Upper lobe of left lung (tissue), 4 donors: ENCODE results near the gene KLC3.

Experiments used
- CTCF ChIP-seq, 6 experiments: fragments of 450-650 bp in 4 of 6; fragments of 200-600 bp in 2 of 6; sonication (generic) in 2 of 6; IDR thresholded peaks; one replicate each; pipeline ENCODE4 v1.5.1; 2016 to 2019; ENCODE audit warnings: antibody characterized with exemption in 6 of 6
- POLR2A ChIP-seq, 4 donors: fragments of 450-650 bp; IDR thresholded peaks; one replicate each; pipeline ENCODE4 v1.5.1; 2016 to 2017; ENCODE audit warnings: antibody characterized with exemption in 4 of 4, mild to moderate bottlenecking in 2 of 4
- POLR2AphosphoS5 ChIP-seq, 2 donors: sonication (generic); formaldehyde crosslinking; IDR thresholded peaks; one replicate each; pipeline ENCODE4 v1.5.1; 2017; ENCODE audit warnings: antibody characterized with exemption in 2 of 2

GRCh38 chr19:45370410-45371204, 30.1 kb downstream of the KLC3 start, which contains the start of gene ERCC2:
- no peak for TF ChIP-seq CTCF (IDR thresholded peaks at IDR 0.05)
- peak in 1 of 2 donors; percentile 69 for TF ChIP-seq POLR2AphosphoS5 (IDR thresholded peaks at IDR 0.05)
- TF ChIP-seq POLR2A (IDR thresholded peaks at IDR 0.05): peak in 1 of 4 donors; percentile 41
